GM21619 (cell line): ENCODE data around the gene NRXN3.
"Not testable (repeated sequence)": the region's sequence is repeated elsewhere in the genome, so short reads cannot be mapped to it uniquely, and the experiment has no call there.

Experiments used
- ATAC-seq: cut with Tn5 transposase; IDR thresholded peaks from one replicate; pipeline ENCODE4 v1.9.1; 2021; ENCODE audit not compliant: unreplicated experiment

The NRXN3 gene

GRCh38 chr14:78469947-78470346, 299.8 kb downstream of the NRXN3 start:
- ATAC-seq, result no peak

DNA sequence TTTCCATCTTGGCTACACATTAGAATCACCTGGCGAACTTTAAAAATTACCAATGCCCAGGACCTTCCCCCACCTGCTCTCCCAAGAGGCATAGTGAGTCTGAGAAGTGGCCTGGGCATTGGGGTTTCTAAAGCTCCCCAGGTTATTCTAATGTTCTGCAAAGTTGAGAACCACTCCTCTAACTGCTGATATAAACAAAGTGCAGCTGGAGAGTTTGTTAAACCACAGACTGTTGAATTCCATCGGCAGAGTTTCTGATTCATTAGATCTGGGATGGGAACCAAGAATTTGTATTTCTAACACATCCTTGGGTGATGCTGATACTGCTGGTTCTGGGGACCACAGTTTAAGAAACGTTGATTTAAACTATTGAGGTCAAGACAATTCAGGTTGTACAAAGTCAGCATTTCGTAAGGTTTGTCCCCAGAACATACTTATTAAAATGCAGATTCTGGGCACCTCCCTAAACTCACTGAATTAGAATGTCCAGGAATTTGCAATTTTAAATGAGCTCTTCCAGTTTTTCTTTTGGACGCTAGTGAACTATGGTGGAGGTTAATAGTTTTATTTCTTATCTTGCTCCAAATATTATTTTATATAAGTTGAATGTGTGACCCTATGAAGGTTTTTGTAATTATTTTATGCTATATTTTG, 309.1 kb downstream of the NRXN3 start:
- no peak for ATAC-seq

DNA sequence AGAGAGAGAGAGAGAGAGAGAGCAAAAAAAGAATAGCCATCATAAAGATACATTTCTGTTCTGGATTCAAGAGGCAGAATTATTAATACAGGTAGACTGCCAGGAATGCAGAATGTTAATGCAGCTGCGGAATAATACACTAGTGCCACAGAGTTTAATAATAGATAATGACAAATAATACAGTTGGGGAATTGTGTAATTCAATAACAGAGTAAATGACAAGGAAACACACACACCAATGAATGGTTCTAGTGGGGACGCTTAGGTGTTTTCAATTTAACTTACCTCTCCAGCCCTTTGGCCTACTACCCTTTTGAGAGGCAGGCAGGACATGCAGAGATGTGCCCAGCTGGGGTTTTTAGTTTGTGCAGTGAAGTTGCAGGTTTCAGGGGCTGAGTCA, 313.9 kb downstream of the NRXN3 start:
- no peak for ATAC-seq

- ATAC-seq, result no peak
Measured at GRCh38 chr14:78486081-78486480, 315.9 kb downstream of the NRXN3 start.

DNA sequence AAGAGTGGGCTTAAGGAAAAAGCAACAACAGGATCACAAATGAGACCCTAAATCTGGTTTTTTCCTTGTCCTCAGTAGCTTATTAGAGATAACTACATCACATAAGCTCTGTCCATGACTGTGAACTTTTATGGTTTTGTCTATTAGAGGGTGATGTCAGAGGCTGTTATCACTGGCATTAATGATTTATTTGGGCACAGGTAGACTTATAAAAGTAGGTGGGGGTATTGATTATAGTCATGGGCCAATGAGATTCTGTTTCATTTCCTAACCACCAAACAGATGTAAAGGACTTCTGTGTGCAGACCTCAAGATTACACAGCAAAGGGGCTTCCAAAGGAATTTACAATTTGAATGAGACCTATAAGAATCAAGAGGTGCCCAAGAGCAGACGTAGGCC, 316.4 kb downstream of the NRXN3 start:
- ATAC-seq, result no peak

- not testable (repeated sequence) for ATAC-seq
Measured at GRCh38 chr14:78487573-78487972, 317.4 kb downstream of the NRXN3 start.

- no peak for ATAC-seq
Measured at GRCh38 chr14:78488938-78489337, 318.8 kb downstream of the NRXN3 start.

DNA sequence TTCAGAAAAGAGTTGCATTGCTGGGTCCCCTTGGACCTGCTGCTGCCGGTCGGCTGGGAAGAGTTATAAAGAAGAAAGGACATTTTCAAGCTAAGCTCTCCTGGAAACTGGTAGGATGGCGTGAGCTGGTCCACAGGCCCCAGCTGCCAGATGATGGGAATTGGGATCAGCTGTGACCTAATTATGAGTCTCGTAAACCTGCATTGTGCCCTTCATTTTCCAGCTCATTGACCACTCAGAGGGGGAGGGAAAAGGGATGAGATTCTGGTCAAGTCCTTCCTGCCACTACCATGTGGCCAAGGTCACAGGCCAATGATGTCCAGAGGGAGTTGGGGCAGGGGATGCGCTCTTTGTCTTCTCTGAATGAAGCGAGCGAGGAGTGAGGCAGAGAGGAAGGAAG, 320.9 kb downstream of the NRXN3 start:
- ATAC-seq, result no peak

DNA sequence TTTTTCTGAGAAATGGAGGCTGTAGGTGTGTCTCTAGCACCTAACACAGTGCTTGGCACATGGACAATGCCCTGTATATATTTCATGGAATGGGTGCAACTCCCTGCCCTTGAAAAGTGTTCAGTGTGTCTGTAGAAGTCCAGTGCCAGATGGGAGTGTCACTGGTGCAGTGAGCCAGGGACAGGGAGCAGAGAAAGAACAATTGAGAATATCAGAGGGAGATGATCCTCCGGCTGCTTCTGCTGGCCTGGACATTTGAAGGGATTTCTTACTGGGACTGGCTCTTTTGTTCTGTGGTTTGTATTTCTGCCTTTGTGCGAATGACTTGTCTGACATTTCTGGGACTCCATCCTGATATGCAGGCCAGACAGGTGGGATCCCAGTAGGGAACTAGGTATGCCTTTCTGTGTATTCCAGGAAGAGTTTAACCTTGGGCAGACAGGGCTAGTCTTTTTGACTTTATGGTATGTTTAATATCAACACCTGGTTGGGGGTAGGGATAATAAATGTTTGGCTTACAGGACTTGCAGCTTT, 328.0 kb downstream of the NRXN3 start:
- ATAC-seq, result no peak

DNA sequence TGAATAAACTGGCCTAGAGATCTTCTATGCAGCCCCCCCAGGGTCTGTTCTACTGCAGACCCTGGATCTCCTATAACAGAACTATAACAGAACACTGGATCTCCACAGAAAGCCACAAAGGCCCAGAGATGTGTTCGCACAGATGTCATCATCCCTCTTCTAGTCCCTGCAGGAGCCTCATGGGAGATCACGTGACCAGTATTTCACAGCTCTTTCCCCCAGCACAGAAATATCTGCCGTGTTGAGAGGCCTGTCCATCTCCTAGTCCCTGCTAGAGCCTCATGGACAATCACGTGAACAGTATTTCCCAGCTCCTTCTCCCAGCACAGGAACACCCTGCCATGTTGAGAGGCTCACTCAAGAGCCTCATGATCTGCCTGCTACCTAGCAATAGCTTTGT, 331.7 kb downstream of the NRXN3 start:
- no peak for ATAC-seq

DNA sequence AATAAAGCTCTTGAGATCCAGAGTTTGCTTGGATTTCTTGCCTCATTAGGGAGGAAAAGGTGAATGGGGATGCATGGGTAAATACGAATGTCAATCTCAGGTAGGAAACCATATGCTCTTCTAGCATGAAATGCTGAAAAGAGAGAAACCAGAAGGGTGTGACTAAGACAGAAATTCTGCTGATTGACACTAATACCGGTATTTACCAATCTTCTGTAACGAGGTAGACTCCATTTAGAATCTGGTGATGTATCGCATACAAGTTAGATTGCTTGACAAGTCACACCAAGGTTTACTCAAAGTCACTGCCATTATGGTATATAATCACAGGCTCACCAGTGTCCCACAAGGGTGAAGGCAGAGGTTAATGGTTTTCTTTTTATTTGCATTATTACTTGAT, 337.9 kb downstream of the NRXN3 start:
- no peak for ATAC-seq

DNA sequence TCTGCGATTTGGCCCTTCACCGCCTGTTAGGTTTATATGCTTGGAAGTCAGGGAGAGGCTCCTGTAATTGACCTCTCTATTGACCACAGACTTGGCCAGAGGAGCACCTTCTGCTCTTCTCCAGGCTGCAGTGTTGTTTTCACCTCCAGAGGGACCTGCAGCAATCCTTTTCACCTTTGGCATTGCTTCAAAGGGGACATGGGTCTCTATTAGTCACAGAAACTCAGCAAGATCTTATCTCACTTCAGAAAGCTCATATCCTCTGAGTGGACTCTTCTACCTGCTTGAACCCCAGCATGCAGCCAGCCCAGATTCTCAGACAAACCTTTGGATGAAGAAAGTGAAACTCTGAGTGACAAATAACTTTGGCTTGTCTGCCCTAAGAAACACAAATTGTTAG, 339.3 kb downstream of the NRXN3 start:
- ATAC-seq, result no peak

DNA sequence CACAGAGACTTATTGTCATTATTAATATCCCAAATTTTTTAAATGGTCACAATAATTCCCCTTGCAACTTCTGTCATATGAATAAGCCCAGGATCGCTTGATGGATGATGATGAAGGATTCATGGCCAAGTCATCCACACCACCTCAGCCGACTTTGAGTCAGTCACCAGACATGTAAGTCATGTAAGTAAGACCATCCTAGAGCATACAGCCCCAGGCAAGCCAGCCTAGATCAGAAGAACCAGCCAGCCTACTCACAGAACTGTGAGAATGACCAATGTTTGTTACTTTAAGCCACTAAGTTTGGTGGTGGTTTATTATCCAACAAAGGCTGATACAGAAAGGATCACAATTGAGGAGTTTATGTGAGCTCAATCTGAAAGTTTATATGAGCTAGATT, 341.8 kb downstream of the NRXN3 start:
- ATAC-seq, result no peak

DNA sequence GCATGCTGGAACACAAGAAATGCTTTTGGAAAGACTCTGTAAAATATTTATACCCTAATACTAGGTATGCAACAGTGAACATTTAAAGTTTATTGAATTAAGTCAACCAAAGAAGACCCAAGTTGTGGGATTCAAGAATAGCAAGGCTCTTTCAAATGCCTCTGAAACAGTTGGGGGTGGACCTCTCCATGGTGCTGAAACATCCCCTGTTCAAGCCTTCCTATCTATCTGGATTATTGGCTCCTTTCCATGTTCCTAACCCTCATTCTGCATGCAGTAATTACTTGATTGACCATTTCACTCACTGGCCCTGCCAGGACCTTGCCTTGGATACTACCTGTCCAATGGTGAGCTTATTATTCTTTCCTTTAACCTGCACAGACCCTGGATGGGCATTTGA, 349.7 kb downstream of the NRXN3 start:
- no peak for ATAC-seq

GRCh38 chr14:78524196-78524595, 354.0 kb downstream of the NRXN3 start:
- ATAC-seq, result no peak

- no peak for ATAC-seq
Measured at GRCh38 chr14:78524766-78525165, 354.6 kb downstream of the NRXN3 start.

DNA sequence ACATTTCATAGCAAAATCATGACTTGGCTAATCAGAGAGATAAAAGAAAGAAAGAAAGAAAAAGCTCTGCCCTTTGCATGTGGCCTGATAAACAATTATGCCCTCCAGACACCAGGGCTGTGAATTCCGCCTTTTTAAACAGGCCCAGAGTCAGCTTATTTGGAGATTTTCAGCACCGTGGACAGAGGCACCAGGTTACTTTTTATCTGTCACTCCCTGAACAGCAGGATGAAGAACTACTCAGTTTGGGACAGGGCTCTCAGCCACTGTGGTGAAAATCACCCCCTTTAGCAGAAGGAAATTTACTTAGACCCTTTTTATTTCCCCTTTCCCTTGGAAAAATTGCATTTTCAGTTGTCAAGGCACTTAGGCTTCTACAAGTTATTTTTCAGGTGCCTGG, 359.9 kb downstream of the NRXN3 start:
- no peak for ATAC-seq

DNA sequence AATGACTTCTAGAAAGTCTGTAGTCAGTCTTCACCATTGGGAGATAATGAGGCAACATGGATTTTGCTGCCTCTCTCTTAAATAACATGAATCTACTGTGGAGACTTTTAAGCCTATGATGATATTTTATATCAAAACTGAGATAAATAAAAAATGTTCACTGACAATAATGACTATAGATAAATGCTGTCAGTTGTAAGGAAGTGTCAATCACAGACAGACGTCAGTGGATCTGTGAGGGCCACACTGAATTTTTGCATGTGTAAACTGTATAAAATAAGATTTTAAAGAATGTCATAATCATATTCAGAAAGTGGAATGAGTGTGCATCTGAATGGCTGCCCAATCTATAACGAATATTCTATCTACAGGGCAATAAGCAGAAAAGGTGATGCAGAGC, 364.0 kb downstream of the NRXN3 start:
- no peak for ATAC-seq

DNA sequence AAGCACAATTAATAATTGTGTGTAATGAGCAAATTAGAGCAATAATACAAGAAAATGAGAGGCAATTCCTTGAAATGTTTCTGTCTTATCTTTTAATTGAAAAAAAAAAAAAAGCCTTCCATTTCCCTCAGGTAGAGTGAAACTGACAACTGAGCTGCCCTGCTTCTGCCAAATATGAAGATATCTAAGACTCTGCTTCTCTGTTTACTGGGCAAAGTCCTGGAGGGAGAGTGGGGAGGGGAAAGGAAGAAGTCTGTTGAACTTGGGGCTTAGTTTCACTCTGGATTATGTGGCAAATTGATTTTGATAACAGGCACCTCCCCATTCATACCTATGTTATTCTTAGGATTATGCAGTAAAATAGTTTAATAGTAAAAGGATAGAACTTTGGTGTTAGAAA, 364.9 kb downstream of the NRXN3 start:
- ATAC-seq, result no peak

DNA sequence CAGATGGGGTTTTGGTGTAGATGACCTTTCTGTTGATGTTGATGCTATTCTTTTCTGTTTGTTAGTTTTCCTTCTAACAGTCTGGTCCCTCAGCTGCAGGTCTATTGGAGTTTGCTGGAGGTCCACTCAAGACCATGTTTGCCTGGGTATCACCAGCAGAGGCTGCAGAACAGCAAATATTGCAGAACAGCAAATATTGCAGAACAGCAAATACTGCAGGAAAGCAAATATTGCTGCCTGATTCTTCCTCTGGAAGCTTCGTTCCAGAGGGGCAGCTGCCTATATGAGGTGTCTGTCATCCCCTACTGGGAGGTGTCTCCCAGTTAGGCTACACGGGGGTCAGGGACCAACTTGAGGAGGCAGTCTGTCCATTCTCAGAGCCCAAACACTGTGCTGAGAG, 371.6 kb downstream of the NRXN3 start:
- not testable (repeated sequence) for ATAC-seq

DNA sequence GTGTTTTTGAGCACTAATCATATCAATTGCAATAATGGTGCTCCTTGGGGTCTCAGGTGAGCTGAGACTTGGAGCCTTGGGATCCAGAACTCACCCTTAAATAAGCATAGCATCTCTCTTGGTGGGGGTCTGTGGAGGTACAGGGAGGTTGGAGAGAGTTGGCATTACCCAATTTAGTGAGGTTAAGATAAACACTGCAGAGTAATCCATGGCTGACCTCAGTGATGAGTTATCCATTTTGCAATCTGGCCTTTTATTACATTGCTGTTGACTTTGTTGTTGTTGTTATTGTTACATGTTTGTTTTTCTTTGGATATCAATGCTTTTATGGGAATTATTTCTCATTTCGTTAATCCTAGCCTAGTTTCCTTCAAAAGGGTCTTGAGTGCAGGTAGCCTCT, 373.3 kb downstream of the NRXN3 start:
- no peak for ATAC-seq

DNA sequence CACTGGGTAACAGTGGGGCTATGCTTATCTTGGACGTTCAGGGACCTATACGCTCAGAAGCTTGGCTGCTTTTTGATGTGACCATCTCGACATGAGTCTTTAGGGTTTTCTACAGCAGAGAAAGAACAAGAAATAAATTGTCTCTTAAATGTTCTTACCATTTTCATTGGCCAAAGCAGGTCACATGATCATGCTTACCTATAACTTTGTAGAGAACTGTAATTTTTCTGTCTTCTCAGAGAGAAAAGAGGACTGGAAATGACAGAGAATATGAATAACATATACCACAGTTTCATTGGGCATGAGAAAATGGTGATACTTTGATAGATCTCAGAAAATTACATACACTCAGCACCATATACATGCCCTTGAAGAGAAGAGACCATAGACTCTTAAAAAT, 390.9 kb downstream of the NRXN3 start:
- no peak for ATAC-seq
